H1 (cell line): ENCODE measurements around the gene DPM3. TPM values are rescaled to one million over a fixed set of nuclear protein-coding genes. Genes with fewer than 3 reads are reported as not detected.

Experiments
- polyA plus RNA-seq, 7 experiments: library from polyadenylated mRNA; depleted of rRNA in 3 of 7; stranded (reverse) in 5 of 7; unstranded in 2 of 7; fragments of >200 nt in 5 of 7; fragments of 200-250 nt in 2 of 7; gene quantifications; 1 replicate in 5 of 7; 2 replicates in 1 of 7; 4 replicates in 1 of 7; pipeline versions ENCODE4 v1.2.1 to v1.2.3, GENCODE V29; 2011 to 2013; ENCODE audit warnings: missing spikeins in 2 of 7, mixed read lengths in 2 of 7
- total RNA-seq: library from RNA; stranded (reverse); fragmentation: NEBNext Ultra II Directional; extraction: Animal tissue kit (Norgen Biotek cat#: 25700); gene quantifications from 2 replicates; pipeline ENCODE4 v1.2.1, GENCODE V29; 2021
- TF ChIP-seq, protein P1 (sequence below): IDR thresholded peaks from 2 replicates; pipeline ENCODE4 v1.6.1; 2012; ENCODE audit warnings: low read length, inconsistent platforms
- TF ChIP-seq, protein P2 (sequence below): fragments of 300-600 bp; sonication (generic); IDR thresholded peaks from 2 replicates; pipeline ENCODE4 v1.7.1; 2012; ENCODE audit warnings: low read length, moderate library complexity, mild to moderate bottlenecking, inconsistent platforms; ENCODE audit not compliant: insufficient replicate concordance

The DPM3 gene
- total and polyA plus RNA-seq, 2 of the 8 experiments (the other 6 are each of a cell fraction or from before 2014, with no cell fraction given) = 44.8 to 227 TPM

- TF ChIP-seq, protein P1, sequence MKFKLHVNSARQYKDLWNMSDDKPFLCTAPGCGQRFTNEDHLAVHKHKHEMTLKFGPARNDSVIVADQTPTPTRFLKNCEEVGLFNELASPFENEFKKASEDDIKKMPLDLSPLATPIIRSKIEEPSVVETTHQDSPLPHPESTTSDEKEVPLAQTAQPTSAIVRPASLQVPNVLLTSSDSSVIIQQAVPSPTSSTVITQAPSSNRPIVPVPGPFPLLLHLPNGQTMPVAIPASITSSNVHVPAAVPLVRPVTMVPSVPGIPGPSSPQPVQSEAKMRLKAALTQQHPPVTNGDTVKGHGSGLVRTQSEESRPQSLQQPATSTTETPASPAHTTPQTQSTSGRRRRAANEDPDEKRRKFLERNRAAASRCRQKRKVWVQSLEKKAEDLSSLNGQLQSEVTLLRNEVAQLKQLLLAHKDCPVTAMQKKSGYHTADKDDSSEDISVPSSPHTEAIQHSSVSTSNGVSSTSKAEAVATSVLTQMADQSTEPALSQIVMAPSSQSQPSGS = no peak
- TF ChIP-seq, protein P2, sequence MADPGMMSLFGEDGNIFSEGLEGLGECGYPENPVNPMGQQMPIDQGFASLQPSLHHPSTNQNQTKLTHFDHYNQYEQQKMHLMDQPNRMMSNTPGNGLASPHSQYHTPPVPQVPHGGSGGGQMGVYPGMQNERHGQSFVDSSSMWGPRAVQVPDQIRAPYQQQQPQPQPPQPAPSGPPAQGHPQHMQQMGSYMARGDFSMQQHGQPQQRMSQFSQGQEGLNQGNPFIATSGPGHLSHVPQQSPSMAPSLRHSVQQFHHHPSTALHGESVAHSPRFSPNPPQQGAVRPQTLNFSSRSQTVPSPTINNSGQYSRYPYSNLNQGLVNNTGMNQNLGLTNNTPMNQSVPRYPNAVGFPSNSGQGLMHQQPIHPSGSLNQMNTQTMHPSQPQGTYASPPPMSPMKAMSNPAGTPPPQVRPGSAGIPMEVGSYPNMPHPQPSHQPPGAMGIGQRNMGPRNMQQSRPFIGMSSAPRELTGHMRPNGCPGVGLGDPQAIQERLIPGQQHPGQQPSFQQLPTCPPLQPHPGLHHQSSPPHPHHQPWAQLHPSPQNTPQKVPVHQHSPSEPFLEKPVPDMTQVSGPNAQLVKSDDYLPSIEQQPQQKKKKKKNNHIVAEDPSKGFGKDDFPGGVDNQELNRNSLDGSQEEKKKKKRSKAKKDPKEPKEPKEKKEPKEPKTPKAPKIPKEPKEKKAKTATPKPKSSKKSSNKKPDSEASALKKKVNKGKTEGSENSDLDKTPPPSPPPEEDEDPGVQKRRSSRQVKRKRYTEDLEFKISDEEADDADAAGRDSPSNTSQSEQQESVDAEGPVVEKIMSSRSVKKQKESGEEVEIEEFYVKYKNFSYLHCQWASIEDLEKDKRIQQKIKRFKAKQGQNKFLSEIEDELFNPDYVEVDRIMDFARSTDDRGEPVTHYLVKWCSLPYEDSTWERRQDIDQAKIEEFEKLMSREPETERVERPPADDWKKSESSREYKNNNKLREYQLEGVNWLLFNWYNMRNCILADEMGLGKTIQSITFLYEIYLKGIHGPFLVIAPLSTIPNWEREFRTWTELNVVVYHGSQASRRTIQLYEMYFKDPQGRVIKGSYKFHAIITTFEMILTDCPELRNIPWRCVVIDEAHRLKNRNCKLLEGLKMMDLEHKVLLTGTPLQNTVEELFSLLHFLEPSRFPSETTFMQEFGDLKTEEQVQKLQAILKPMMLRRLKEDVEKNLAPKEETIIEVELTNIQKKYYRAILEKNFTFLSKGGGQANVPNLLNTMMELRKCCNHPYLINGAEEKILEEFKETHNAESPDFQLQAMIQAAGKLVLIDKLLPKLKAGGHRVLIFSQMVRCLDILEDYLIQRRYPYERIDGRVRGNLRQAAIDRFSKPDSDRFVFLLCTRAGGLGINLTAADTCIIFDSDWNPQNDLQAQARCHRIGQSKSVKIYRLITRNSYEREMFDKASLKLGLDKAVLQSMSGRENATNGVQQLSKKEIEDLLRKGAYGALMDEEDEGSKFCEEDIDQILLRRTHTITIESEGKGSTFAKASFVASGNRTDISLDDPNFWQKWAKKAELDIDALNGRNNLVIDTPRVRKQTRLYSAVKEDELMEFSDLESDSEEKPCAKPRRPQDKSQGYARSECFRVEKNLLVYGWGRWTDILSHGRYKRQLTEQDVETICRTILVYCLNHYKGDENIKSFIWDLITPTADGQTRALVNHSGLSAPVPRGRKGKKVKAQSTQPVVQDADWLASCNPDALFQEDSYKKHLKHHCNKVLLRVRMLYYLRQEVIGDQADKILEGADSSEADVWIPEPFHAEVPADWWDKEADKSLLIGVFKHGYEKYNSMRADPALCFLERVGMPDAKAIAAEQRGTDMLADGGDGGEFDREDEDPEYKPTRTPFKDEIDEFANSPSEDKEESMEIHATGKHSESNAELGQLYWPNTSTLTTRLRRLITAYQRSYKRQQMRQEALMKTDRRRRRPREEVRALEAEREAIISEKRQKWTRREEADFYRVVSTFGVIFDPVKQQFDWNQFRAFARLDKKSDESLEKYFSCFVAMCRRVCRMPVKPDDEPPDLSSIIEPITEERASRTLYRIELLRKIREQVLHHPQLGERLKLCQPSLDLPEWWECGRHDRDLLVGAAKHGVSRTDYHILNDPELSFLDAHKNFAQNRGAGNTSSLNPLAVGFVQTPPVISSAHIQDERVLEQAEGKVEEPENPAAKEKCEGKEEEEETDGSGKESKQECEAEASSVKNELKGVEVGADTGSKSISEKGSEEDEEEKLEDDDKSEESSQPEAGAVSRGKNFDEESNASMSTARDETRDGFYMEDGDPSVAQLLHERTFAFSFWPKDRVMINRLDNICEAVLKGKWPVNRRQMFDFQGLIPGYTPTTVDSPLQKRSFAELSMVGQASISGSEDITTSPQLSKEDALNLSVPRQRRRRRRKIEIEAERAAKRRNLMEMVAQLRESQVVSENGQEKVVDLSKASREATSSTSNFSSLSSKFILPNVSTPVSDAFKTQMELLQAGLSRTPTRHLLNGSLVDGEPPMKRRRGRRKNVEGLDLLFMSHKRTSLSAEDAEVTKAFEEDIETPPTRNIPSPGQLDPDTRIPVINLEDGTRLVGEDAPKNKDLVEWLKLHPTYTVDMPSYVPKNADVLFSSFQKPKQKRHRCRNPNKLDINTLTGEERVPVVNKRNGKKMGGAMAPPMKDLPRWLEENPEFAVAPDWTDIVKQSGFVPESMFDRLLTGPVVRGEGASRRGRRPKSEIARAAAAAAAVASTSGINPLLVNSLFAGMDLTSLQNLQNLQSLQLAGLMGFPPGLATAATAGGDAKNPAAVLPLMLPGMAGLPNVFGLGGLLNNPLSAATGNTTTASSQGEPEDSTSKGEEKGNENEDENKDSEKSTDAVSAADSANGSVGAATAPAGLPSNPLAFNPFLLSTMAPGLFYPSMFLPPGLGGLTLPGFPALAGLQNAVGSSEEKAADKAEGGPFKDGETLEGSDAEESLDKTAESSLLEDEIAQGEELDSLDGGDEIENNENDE = no peak
These were observed 30.5 kb upstream of the DPM3 start (continued) for GRCh38 chr1:155170806-155171205.
